A549 (cell line): ENCODE results near the gene SERTAD4.

Source experiments
- CHD2 ChIP-seq: fragments of 150-350 bp; IDR thresholded peaks from 2 replicates; pipeline ENCODE4 v1.6.1; 2014; ENCODE audit warnings: low read length; ENCODE audit not compliant: partially characterized antibody
- POLR2A ChIP-seq: IDR thresholded peaks from 2 replicates; pipeline ENCODE4 v1.6.1; 2012; ENCODE audit warnings: mild to moderate bottlenecking, low read length
- ZNF302 ChIP-seq: fragments of 250-450 bp; sonication (Bioruptor Pico); IDR thresholded peaks from 2 replicates; pipeline ENCODE4 v1.9.0; 2021; ENCODE audit warnings: inconsistent platforms, mild to moderate bottlenecking, moderate library complexity
- TF ChIP-seq, protein P1 (sequence below): fragments of >200 bp; sonication (Bioruptor Twin); formaldehyde crosslinking; IDR thresholded peaks from 3 replicates; pipeline ENCODE4 v1.5.1; 2016
- TF ChIP-seq, protein P2 (sequence below): IDR thresholded peaks from 2 replicates; pipeline ENCODE4 v1.6.1; 2012
- TF ChIP-seq, protein P3 (sequence below): fragments of 200-600 bp; sonication (generic); IDR thresholded peaks from 2 replicates; pipeline ENCODE4 v1.6.1; 2016; ENCODE audit warnings: antibody characterized with exemption, mild to moderate bottlenecking, moderate library complexity

DNA sequence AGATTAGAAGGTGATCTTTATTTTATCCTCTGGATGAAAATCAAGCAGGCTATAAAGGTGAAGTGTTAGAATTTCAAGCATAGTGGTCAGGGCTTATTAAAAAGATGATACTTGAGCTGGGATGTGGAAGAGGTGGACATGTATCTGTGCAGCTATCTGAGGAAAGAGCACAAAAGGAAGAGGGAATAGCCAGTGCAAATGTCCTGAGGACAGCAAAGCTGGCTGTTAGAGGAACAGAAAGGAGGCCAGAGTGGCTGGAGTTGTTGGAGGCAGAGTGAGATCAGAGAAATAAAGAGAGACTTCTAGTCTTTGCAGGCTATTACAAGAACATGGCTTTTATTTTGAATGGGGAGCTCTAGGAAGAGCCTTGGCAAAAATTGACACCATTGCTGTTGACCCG lies 4.4 kb upstream of the SERTAD4 start:
- TF ChIP-seq CHD2 (no peak), ZNF302 (no peak), POLR2A (no peak)
- TF ChIP-seq, protein P1, sequence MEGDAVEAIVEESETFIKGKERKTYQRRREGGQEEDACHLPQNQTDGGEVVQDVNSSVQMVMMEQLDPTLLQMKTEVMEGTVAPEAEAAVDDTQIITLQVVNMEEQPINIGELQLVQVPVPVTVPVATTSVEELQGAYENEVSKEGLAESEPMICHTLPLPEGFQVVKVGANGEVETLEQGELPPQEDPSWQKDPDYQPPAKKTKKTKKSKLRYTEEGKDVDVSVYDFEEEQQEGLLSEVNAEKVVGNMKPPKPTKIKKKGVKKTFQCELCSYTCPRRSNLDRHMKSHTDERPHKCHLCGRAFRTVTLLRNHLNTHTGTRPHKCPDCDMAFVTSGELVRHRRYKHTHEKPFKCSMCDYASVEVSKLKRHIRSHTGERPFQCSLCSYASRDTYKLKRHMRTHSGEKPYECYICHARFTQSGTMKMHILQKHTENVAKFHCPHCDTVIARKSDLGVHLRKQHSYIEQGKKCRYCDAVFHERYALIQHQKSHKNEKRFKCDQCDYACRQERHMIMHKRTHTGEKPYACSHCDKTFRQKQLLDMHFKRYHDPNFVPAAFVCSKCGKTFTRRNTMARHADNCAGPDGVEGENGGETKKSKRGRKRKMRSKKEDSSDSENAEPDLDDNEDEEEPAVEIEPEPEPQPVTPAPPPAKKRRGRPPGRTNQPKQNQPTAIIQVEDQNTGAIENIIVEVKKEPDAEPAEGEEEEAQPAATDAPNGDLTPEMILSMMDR, result no peak
- TF ChIP-seq, protein P2, sequence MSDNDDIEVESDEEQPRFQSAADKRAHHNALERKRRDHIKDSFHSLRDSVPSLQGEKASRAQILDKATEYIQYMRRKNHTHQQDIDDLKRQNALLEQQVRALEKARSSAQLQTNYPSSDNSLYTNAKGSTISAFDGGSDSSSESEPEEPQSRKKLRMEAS, result no peak
- TF ChIP-seq, protein P3, sequence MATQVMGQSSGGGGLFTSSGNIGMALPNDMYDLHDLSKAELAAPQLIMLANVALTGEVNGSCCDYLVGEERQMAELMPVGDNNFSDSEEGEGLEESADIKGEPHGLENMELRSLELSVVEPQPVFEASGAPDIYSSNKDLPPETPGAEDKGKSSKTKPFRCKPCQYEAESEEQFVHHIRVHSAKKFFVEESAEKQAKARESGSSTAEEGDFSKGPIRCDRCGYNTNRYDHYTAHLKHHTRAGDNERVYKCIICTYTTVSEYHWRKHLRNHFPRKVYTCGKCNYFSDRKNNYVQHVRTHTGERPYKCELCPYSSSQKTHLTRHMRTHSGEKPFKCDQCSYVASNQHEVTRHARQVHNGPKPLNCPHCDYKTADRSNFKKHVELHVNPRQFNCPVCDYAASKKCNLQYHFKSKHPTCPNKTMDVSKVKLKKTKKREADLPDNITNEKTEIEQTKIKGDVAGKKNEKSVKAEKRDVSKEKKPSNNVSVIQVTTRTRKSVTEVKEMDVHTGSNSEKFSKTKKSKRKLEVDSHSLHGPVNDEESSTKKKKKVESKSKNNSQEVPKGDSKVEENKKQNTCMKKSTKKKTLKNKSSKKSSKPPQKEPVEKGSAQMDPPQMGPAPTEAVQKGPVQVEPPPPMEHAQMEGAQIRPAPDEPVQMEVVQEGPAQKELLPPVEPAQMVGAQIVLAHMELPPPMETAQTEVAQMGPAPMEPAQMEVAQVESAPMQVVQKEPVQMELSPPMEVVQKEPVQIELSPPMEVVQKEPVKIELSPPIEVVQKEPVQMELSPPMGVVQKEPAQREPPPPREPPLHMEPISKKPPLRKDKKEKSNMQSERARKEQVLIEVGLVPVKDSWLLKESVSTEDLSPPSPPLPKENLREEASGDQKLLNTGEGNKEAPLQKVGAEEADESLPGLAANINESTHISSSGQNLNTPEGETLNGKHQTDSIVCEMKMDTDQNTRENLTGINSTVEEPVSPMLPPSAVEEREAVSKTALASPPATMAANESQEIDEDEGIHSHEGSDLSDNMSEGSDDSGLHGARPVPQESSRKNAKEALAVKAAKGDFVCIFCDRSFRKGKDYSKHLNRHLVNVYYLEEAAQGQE, result no peak
